NCI-H1105 (cell line): ENCODE data around the gene FOXP1.

Experiments used
- DNase-seq: peaks from one replicate; lab custom pipeline; 2025; lab: John Stamatoyannopoulos, UW

The FOXP1 gene

GRCh38 chr3:71563827-71564226 lies 19.7 kb downstream of the FOXP1 start:
- DNase-seq, result no peak

- DNase-seq, result no peak
Measured at GRCh38 chr3:71562938-71563337, 20.6 kb downstream of the FOXP1 start.

GRCh38 chr3:71560665-71561064 lies 22.9 kb downstream of the FOXP1 start:
- DNase-seq, result no peak

- DNase-seq, result no peak
Measured at GRCh38 chr3:71559578-71560162, 23.9 kb downstream of the FOXP1 start.

- no peak for DNase-seq
Measured at GRCh38 chr3:71559021-71559420, 24.5 kb downstream of the FOXP1 start.

GRCh38 chr3:71554649-71555048 lies 28.9 kb downstream of the FOXP1 start:
- DNase-seq, result no peak

- DNase-seq, result no peak
Measured at GRCh38 chr3:71551311-71551919, 32.1 kb downstream of the FOXP1 start.

GRCh38 chr3:71549951-71550350 lies 33.6 kb downstream of the FOXP1 start:
- DNase-seq, result no peak

- DNase-seq, result no peak
Measured at GRCh38 chr3:71548705-71549384, 34.7 kb downstream of the FOXP1 start.

- DNase-seq, result no peak
Measured at GRCh38 chr3:71547249-71548198, 36.0 kb downstream of the FOXP1 start.

GRCh38 chr3:71546821-71547220 lies 36.7 kb downstream of the FOXP1 start:
- no peak for DNase-seq

- DNase-seq, result no peak
Measured at GRCh38 chr3:71545330-71545729, 38.2 kb downstream of the FOXP1 start.

GRCh38 chr3:71543371-71544016 lies 40.0 kb downstream of the FOXP1 start:
- DNase-seq, result no peak

- no peak for DNase-seq
Measured at GRCh38 chr3:71542521-71543370, 40.8 kb downstream of the FOXP1 start.

- no peak for DNase-seq
Measured at GRCh38 chr3:71541313-71541712, 42.2 kb downstream of the FOXP1 start.

GRCh38 chr3:71537211-71537611 lies 46.3 kb downstream of the FOXP1 start:
- no peak for DNase-seq

GRCh38 chr3:71536376-71536965 lies 47.1 kb downstream of the FOXP1 start:
- no peak for DNase-seq

GRCh38 chr3:71533588-71533987 lies 49.9 kb downstream of the FOXP1 start:
- DNase-seq, result no peak

GRCh38 chr3:71532639-71533395 lies 50.7 kb downstream of the FOXP1 start:
- DNase-seq, result no peak
